Vagina (tissue), 2 donors: Measurements from ENCODE around the gene ZNF71. TPM values are rescaled to one million over a fixed set of nuclear protein-coding genes. Genes with fewer than 3 reads are reported as not detected.

Experiments used
- DNase-seq, 2 donors: peaks; one replicate each; pipeline ENCODE4 v3.0.0-alpha.2; 2017; ENCODE audit errors: extremely low spot score in 2 of 2
- H3K27ac ChIP-seq: fragments of 200-600 bp; sonication (generic); one replicate; pipeline ENCODE4 v1.5.1; 2019
- H3K27me3 ChIP-seq: fragments of 200-600 bp; sonication (generic); one replicate; pipeline ENCODE4 v1.5.1; 2019
- H3K36me3 ChIP-seq, 2 donors: fragments of 200-600 bp; sonication (generic); one replicate each; pipeline ENCODE4 v1.5.1; 2017 to 2019
- H3K4me1 ChIP-seq: fragments of 200-600 bp; sonication (generic); one replicate; pipeline ENCODE4 v1.5.1; 2019
- H3K4me3 ChIP-seq, 2 donors: fragments of 200-600 bp; sonication (generic); 1 replicate in 1 of 2; 2 replicates in 1 of 2; pipeline ENCODE4 v1.5.1; 2016 to 2019
- H3K9me3 ChIP-seq: fragments of 200-600 bp; sonication (generic); one replicate; pipeline ENCODE4 v1.5.1; 2019
- CTCF ChIP-seq, 3 experiments: fragments of 450-650 bp in 2 of 3; fragments of 200-600 bp in 1 of 3; sonication (generic) in 1 of 3; IDR thresholded peaks; one replicate each; pipeline ENCODE4 v1.5.1; 2017 to 2019; ENCODE audit warnings: antibody characterized with exemption in 3 of 3, mild to moderate bottlenecking in 2 of 3, moderate library complexity in 2 of 3
- POLR2A ChIP-seq, 2 donors: fragments of 450-650 bp; IDR thresholded peaks; one replicate each; pipeline ENCODE4 v1.6.1; 2017; ENCODE audit warnings: antibody characterized with exemption in 2 of 2, mild to moderate bottlenecking in 2 of 2, moderate library complexity in 2 of 2
- POLR2AphosphoS5 ChIP-seq, 2 donors: sonication (generic); formaldehyde crosslinking; IDR thresholded peaks; one replicate each; pipeline ENCODE4 v1.9.0; 2017; ENCODE audit warnings: antibody characterized with exemption in 2 of 2, mild to moderate bottlenecking in 2 of 2, low read depth in 1 of 2; ENCODE audit not compliant: insufficient read depth in 1 of 2
- intact Hi-C: fragments of 100-400 bp; cut with DNase I; formaldehyde crosslinking; loops from one replicate; pipeline ENCODE4 v1.15.1; 2023
- total RNA-seq: library from RNA; depleted of rRNA; stranded (reverse); fragments of >200 nt; gene quantifications from one replicate; pipeline ENCODE4 v1.2.3, GENCODE V29; 2016

Gene ZNF71
- total RNA-seq, 1 donor from 2014 or later = 11.8 TPM

- no peaks in the 10 kb centered on the region for H3K27me3 ChIP-seq
- intact Hi-C loops = no loop called here
- H3K36me3 ChIP-seq = peaks cover 0 to 25% of the 10 kb centered on the region in 2 donors
- TF ChIP-seq POLR2A (IDR thresholded peaks at IDR 0.05) = no peak
- no peak for TF ChIP-seq POLR2AphosphoS5 (IDR thresholded peaks at IDR 0.05; ENCODE audit: insufficient read depth in 1 of 2, low read depth in 1 of 2)
- TF ChIP-seq CTCF (IDR thresholded peaks at IDR 0.05) = no peak
- no peak overlapping the region for H3K27ac ChIP-seq
- DNase-seq = no peak
- no peak overlapping the region for H3K4me3 ChIP-seq
- no peaks in the 10 kb centered on the region for H3K9me3 ChIP-seq
- H3K4me1 ChIP-seq = no peaks in the 10 kb centered on the region
These were observed 65.4 kb downstream of the ZNF71 start for GRCh38 chr19:56660381-56661107.

- DNase-seq = no peak
- H3K27ac ChIP-seq = no peak overlapping the region
- H3K4me1 ChIP-seq = no peaks in the 10 kb centered on the region
- peaks cover 0 to 25% of the 10 kb centered on the region in 2 donors for H3K36me3 ChIP-seq
- no peaks in the 10 kb centered on the region for H3K9me3 ChIP-seq
- H3K27me3 ChIP-seq = no peaks in the 10 kb centered on the region
- TF ChIP-seq POLR2AphosphoS5 (IDR thresholded peaks at IDR 0.05; ENCODE audit: insufficient read depth in 1 of 2, low read depth in 1 of 2) (no peak), POLR2A (IDR thresholded peaks at IDR 0.05) (no peak), CTCF (IDR thresholded peaks at IDR 0.05) (no peak)
- H3K4me3 ChIP-seq = no peak overlapping the region
- intact Hi-C loops = no loop called here
These were observed 66.1 kb downstream of the ZNF71 start for GRCh38 chr19:56661248-56661647.

GRCh38 chr19:56663931-56664500 lies 68.9 kb downstream of the ZNF71 start:
- no peak for DNase-seq
- intact Hi-C loops = no loop called here
- Histone ChIP-seq H3K4me3 (no peak overlapping the region), H3K4me1 (no peaks in the 10 kb centered on the region), H3K27me3 (no peaks in the 10 kb centered on the region), H3K27ac (no peak overlapping the region), H3K9me3 (no peaks in the 10 kb centered on the region), H3K36me3 (peaks cover 0 to 25% of the 10 kb centered on the region in 2 donors)
- TF ChIP-seq POLR2A (IDR thresholded peaks at IDR 0.05) = no peak
- no peak for TF ChIP-seq POLR2AphosphoS5 (IDR thresholded peaks at IDR 0.05; ENCODE audit: insufficient read depth in 1 of 2, low read depth in 1 of 2)
- no peak for TF ChIP-seq CTCF (IDR thresholded peaks at IDR 0.05)

DNA sequence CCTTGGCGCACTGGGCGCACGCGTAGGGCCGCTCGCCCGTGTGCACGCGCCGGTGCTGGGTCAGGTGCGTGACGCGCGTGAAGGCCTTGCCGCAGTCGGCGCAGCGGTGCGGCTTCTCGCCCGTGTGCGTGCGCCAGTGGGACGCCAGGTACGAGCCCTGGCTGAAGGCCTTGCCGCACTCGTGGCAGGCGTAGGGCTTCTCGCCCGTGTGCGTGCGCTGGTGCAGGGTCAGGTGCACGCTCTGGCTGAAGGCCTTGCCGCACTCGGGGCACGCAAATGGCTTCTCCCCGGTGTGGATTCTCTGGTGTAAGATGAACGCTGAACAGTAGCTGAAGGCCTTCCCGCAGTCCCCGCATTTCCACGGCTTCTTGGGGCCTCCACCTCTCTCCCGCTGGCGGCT lies 69.4 kb downstream of the ZNF71 start:
- intact Hi-C loops = no loop called here
- Histone ChIP-seq H3K4me1 (no peaks in the 10 kb centered on the region), H3K36me3 (peaks cover 0 to 25% of the 10 kb centered on the region in 2 donors), H3K4me3 (no peak overlapping the region), H3K9me3 (no peaks in the 10 kb centered on the region), H3K27me3 (no peaks in the 10 kb centered on the region), H3K27ac (no peak overlapping the region)
- no peak for DNase-seq
- TF ChIP-seq CTCF (IDR thresholded peaks at IDR 0.05) (no peak), POLR2AphosphoS5 (IDR thresholded peaks at IDR 0.05; ENCODE audit: insufficient read depth in 1 of 2, low read depth in 1 of 2) (no peak), POLR2A (IDR thresholded peaks at IDR 0.05) (no peak)

DNA sequence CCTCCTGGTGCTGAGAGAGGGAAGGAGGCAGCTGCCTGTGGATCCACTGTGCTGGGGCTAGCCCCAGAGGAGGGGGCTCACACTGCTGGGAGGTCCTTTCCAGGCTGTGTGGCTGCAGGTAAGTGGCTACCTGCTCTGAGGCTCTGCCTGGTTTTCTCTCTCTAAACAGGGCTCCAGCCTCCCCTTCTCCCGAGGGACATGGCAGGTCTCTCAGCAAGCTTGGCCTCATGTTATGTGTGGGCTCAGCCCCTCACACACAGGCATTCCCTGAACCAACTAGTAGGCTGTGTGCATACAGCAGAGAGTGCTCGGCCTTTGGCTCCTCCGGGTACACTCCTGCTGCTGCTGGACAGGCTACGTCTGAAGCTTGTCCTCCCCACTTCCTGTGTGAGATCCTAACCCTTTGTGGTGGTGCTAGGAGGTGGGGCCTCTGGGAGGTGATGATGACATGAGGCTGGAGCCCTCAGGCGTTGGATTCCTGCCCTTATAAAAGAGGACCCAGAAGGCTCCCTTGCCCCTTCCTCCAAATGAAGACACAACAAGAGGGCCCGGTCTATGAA lies 72.3 kb downstream of the ZNF71 start:
- H3K4me3 ChIP-seq = no peak overlapping the region
- H3K27ac ChIP-seq = no peak overlapping the region
- no peaks in the 10 kb centered on the region for H3K9me3 ChIP-seq
- intact Hi-C loops = no loop called here
- DNase-seq = no peak
- TF ChIP-seq POLR2A (IDR thresholded peaks at IDR 0.05) = no peak
- TF ChIP-seq POLR2AphosphoS5 (IDR thresholded peaks at IDR 0.05; ENCODE audit: insufficient read depth in 1 of 2, low read depth in 1 of 2) = no peak
- no peak for TF ChIP-seq CTCF (IDR thresholded peaks at IDR 0.05)
- H3K4me1 ChIP-seq = peaks cover 13% of the 10 kb centered on the region
- H3K36me3 ChIP-seq = peaks cover 0 to 25% of the 10 kb centered on the region in 2 donors
- H3K27me3 ChIP-seq = no peaks in the 10 kb centered on the region
